Measurements from ENCODE around the gene TNS4. TPM values are rescaled to one million over a fixed set of nuclear protein-coding genes. Genes with fewer than 3 reads are reported as not detected.

TNS4 gene
- total and polyA plus RNA-seq, 2 experiments from 2014 or later, result 0.20 TPM; not detected in 1

- Histone ChIP-seq H3K9me3 (ENCODE audit: low read depth) (no peaks in the 10 kb centered on the region), H3F3A (ENCODE audit: insufficient read depth) (peaks cover 30% of the 10 kb centered on the region; the same call in 1 of the 2 replicates), H3K4me2 (ENCODE audit: unreplicated experiment) (no peak overlapping the region), H3K36me3 (ENCODE audit: low read depth) (no peaks in the 10 kb centered on the region), H3K9ac (no peak overlapping the region), H3K79me2 (ENCODE audit: insufficient read depth) (no peaks in the 10 kb centered on the region), H2AFZ (no peak overlapping the region), H4K20me1 (ENCODE audit: insufficient read depth) (no peaks in the 10 kb centered on the region), H3K9me2 (ENCODE audit: insufficient read depth) (no peaks in the 10 kb centered on the region), H3K4me1 (ENCODE audit: insufficient read depth) (peaks cover 29% of the 10 kb centered on the region), H3K4me3 (no peak overlapping the region), H3K27ac (peak overlapping the region; percentile 3; the same call in 1 of the 2 replicates), H3K27me3 (replicated peaks; ENCODE audit: insufficient read depth) (no peaks in the 10 kb centered on the region)
- no peak for TF ChIP-seq EZH2 (IDR thresholded peaks at IDR 0.05; ENCODE audit: insufficient read depth, poor library complexity, severe bottlenecking)
- no peak for TF ChIP-seq EZH2phosphoT487 (IDR thresholded peaks at IDR 0.05; ENCODE audit: insufficient read depth, low read depth)
- in situ Hi-C loops (cut with MboI), result no loop called here
- no peak for DNase-seq
- WGBS, 2 experiments (ENCODE audit: low coverage in 1 of 2, low lambda C conversion rate in 2 of 2, missing lambda C conversion rate in 2 of 2), result 71 to 77% methylated on average over 3 of the region's 3 CpGs
These were observed 23.0 kb upstream of the TNS4 start for GRCh38 chr17:40524243-40524965.

- Histone ChIP-seq H3K9me2 (ENCODE audit: insufficient read depth) (no peaks in the 10 kb centered on the region), H3K9me3 (ENCODE audit: low read depth) (no peaks in the 10 kb centered on the region), H3K27ac (peak overlapping the region; percentile 93), H3F3A (ENCODE audit: insufficient read depth) (peaks cover 37% of the 10 kb centered on the region; the same call in 1 of the 2 replicates), H3K36me3 (ENCODE audit: low read depth) (no peaks in the 10 kb centered on the region), H3K79me2 (ENCODE audit: insufficient read depth) (no peaks in the 10 kb centered on the region), H3K4me2 (ENCODE audit: unreplicated experiment) (no peak overlapping the region), H3K27me3 (replicated peaks; ENCODE audit: insufficient read depth) (no peaks in the 10 kb centered on the region), H3K9ac (no peak overlapping the region), H3K4me1 (ENCODE audit: insufficient read depth) (peaks cover 40% of the 10 kb centered on the region), H4K20me1 (ENCODE audit: insufficient read depth) (no peaks in the 10 kb centered on the region), H3K4me3 (no peak overlapping the region), H2AFZ (no peak overlapping the region)
- TF ChIP-seq EZH2 (IDR thresholded peaks at IDR 0.05; ENCODE audit: insufficient read depth, poor library complexity, severe bottlenecking) (no peak), EZH2phosphoT487 (IDR thresholded peaks at IDR 0.05; ENCODE audit: insufficient read depth, low read depth) (no peak)
- in situ Hi-C loops (cut with MboI), result no loop called here
- 96% methylated on average over 4 to 5 of the region's 5 CpGs for WGBS, 2 experiments (ENCODE audit: low coverage in 1 of 2, low lambda C conversion rate in 2 of 2, missing lambda C conversion rate in 2 of 2)
- DNase-seq, result no peak
These were observed 21.5 kb upstream of the TNS4 start for GRCh38 chr17:40522961-40523310.

- WGBS, 2 experiments (ENCODE audit: low coverage in 1 of 2, low lambda C conversion rate in 2 of 2, missing lambda C conversion rate in 2 of 2), result 50 to 58% methylated on average over 7 of the region's 7 CpGs
- no peaks in the 10 kb centered on the region for H3K9me3 ChIP-seq (ENCODE audit: low read depth)
- H3K27ac ChIP-seq, result peak overlapping the region; percentile 93
- H3K9me2 ChIP-seq (ENCODE audit: insufficient read depth), result no peaks in the 10 kb centered on the region
- peaks cover 43% of the 10 kb centered on the region for H3K4me1 ChIP-seq (ENCODE audit: insufficient read depth)
- H4K20me1 ChIP-seq (ENCODE audit: insufficient read depth), result no peaks in the 10 kb centered on the region
- no peaks in the 10 kb centered on the region for H3K36me3 ChIP-seq (ENCODE audit: low read depth)
- TF ChIP-seq EZH2phosphoT487 (IDR thresholded peaks at IDR 0.05; ENCODE audit: insufficient read depth, low read depth), result no peak
- TF ChIP-seq EZH2 (IDR thresholded peaks at IDR 0.05; ENCODE audit: insufficient read depth, poor library complexity, severe bottlenecking), result no peak
- peaks cover 41% of the 10 kb centered on the region; the same call in 1 of the 2 replicates for H3F3A ChIP-seq (ENCODE audit: insufficient read depth)
- H2AFZ ChIP-seq, result no peak overlapping the region
- no peaks in the 10 kb centered on the region for H3K27me3 ChIP-seq (replicated peaks; ENCODE audit: insufficient read depth)
- H3K9ac ChIP-seq, result peak overlapping the region; percentile 75
- no peaks in the 10 kb centered on the region for H3K79me2 ChIP-seq (ENCODE audit: insufficient read depth)
- DNase-seq, result peak; percentile 78
- no peak overlapping the region for H3K4me2 ChIP-seq (ENCODE audit: unreplicated experiment)
- in situ Hi-C loops (cut with MboI), result no loop called here
- H3K4me3 ChIP-seq, result no peak overlapping the region
These were observed 21.0 kb upstream of the TNS4 start for GRCh38 chr17:40522250-40522960.

GRCh38 chr17:40520991-40521453 lies 19.6 kb upstream of the TNS4 start:
- 81 to 89% methylated on average over 14 of the region's 14 CpGs for WGBS, 2 experiments (ENCODE audit: low coverage in 1 of 2, low lambda C conversion rate in 2 of 2, missing lambda C conversion rate in 2 of 2)
- H3K9ac ChIP-seq, result peak overlapping the region; percentile 59

More at GRCh38 chr17:40520991-40521453, 19.6 kb upstream of the TNS4 start:
- Histone ChIP-seq H3F3A (ENCODE audit: insufficient read depth) (peaks cover 50% of the 10 kb centered on the region), H3K27ac (peak overlapping the region; percentile 93), H3K9me2 (ENCODE audit: insufficient read depth) (no peaks in the 10 kb centered on the region), H3K27me3 (replicated peaks; ENCODE audit: insufficient read depth) (no peaks in the 10 kb centered on the region), H3K36me3 (ENCODE audit: low read depth) (no peaks in the 10 kb centered on the region), H3K79me2 (ENCODE audit: insufficient read depth) (no peaks in the 10 kb centered on the region), H3K9me3 (ENCODE audit: low read depth) (no peaks in the 10 kb centered on the region), H4K20me1 (ENCODE audit: insufficient read depth) (no peaks in the 10 kb centered on the region), H2AFZ (no peak overlapping the region), H3K4me1 (ENCODE audit: insufficient read depth) (peaks cover 42% of the 10 kb centered on the region), H3K4me3 (no peak overlapping the region), H3K4me2 (ENCODE audit: unreplicated experiment) (peak overlapping the region; percentile 29)
- in situ Hi-C loops (cut with MboI), result no loop called here
- DNase-seq, result no peak
- no peak for TF ChIP-seq EZH2 (IDR thresholded peaks at IDR 0.05; ENCODE audit: insufficient read depth, poor library complexity, severe bottlenecking)
- no peak for TF ChIP-seq EZH2phosphoT487 (IDR thresholded peaks at IDR 0.05; ENCODE audit: insufficient read depth, low read depth)

All from GM23248 (cell line).